DMS153 (cell line): ENCODE measurements around the gene GADD45B.
"Not testable (repeated sequence)": the region's sequence is repeated elsewhere in the genome, so short reads cannot be mapped to it uniquely, and the experiment has no call there.

Experiments
- DNase-seq: peaks from one replicate; lab custom pipeline; 2025; lab: John Stamatoyannopoulos, UW

Gene GADD45B

GRCh38 chr19:2444251-2445002 lies 31.5 kb upstream of the GADD45B start:
- no peak for DNase-seq

DNA sequence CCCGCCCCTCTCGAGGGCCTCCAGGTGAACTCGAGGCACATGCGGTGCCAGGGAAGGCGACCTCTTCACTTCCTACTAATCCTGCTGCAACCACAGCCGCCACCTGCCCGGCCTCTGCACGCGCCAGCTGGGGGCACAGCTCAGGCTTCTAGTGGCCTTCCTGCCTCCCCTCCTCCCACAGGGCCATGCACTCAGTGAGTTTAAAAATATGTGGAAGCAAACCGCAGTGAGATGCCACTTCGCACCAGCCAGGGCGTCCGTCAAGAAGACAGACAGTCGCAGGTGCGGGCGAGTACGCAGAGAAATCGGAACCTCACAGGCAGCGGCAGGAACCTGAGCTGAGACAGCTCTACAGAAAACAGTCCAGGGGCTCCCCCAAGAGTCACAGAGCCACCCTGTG lies 29.5 kb upstream of the GADD45B start:
- DNase-seq: no peak

- no peak for DNase-seq
Observed at GRCh38 chr19:2449019-2449418, 26.9 kb upstream of the GADD45B start.

- DNase-seq: no peak
Observed at GRCh38 chr19:2451138-2451537, 24.8 kb upstream of the GADD45B start.

DNA sequence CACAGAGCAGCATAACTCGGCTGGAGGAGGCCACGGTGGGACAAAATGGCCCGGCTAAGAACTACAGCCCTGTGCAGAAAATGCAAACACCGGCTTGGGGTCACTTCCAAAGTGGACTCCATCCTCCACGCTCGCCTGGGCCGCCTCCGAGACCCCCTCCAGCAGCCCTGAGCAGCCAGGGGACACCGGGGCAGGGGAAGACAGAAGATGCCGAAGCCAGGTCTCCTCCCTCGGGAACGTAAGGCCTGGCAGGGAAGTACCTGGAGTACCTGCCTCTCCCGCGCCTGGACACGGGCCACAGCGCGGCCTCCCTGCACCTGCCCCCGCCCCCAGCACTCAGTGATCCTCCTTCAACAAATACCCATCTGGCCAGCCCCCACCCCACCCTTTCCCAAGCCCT lies 24.2 kb upstream of the GADD45B start:
- DNase-seq: no peak

DNA sequence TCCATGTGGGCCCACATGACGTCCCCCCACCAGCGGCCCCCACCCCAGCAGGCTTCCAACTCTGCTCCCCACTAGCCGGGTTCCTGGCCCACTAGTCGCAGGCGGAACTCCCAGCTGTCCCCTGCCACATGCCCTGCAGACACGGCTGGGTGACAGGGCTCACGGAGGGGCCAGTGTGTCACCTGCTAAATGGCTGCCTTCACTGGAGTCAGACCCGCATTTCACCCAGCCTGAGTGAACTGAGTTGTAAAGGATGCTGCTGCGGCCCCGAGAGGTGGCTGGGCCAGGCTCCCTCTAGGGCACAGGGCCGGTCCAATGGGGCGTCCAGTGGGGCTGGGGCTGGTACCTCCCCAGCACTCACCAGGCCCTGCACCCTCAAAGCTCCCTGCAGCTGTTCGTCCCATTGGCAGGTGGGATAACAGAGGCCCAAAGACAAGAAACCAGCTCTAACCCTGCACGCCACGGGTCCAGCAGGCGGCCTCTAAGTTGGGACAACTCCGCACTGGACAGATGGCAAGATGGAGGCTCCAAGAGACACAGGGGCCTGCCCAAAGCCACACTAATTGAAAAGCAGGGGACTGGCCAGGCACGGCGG lies 22.4 kb upstream of the GADD45B start:
- no peak for DNase-seq

GRCh38 chr19:2454199-2454961 lies 21.5 kb upstream of the GADD45B start:
- no peak for DNase-seq

GRCh38 chr19:2454962-2455850 lies 20.7 kb upstream of the GADD45B start:
- no peak for DNase-seq

DNA sequence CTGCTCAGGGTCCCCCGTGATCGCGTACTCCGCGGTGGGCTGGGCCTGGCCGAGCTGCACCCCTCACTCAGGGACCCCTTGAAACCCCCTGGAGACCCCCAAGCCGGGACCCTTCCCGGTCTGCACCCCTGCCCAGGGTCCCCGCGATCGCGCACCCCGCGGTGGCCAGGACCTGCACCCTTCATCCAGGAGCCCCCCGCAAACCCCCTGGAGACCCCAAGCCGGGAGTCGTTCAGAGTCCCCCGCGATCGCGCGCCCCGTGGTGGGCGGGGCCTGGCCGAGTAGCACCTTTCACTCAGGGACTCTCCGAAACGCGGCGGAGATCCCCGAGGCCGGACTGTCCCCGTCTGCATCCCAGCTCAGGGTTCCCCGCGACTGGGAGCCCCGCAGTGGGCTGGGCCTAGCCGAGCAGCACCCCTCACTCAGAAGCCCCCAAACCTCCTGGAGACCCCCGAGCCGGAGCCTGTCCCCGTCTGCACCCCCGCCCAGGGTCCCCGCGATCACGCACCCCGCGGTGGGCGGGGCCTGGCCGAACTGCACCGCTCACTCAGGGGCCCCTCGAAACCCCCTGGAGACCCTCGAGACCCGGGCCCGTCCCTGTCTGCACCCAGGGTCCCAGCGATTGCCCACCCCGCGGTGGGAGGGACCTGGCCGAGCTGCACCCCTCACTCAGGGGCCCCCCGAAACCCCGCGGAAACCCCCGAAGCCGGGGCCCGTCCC lies 19.9 kb upstream of the GADD45B start:
- DNase-seq: no peak

DNA sequence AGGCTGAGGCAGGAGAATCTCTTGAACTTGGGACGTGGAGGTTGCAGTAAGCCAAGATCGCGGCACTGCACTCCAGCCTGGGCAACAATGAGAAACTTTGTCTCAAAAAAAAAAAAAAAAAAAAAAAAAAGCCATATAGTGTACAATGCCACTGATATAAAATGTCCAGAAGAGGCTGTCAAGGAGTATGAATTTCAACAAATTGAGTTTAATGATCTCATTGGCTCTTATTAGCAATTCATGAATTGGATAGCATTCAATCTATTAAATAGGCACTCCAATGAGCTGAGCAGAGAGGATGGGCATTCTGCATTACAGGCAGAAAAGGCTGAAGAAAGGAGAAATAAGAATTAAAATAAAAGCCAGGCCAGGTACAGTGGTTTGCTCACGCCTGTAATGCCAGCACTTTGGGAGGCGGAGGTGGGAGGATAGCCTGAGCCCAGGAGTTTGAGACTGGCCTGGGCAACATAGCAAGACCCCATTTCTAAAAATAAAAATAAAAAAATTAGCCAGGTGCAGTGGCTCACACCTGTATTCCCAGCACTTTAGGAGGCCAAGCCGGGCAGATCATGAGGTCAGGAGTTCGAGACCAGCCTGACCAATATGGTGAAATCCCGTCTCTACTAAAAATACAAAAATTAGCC lies 18.4 kb upstream of the GADD45B start:
- no peak for DNase-seq

- no peak for DNase-seq
Observed at GRCh38 chr19:2458054-2458453, 17.9 kb upstream of the GADD45B start.

- DNase-seq: not testable (repeated sequence)
Observed at GRCh38 chr19:2458776-2459175, 17.2 kb upstream of the GADD45B start.

DNA sequence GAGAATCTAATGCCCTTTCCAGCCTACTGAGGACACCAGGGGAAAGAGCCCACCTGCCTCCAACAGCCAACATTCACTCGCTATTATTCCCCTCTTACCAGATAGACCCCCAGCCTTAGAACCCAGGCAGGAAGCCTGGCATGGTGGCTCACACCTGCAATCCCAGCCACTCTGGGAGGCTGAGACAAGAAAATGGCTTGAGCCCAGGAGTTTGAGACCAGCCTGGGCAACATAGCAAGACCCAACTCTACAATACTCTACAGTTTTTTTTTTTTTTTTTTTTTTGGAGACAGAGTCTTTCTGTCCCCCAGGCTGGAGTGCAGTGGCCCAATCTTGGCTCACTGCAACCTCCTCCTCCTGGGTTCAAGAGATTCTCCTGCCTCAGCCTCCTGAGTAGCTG lies 15.7 kb upstream of the GADD45B start:
- no peak for DNase-seq

GRCh38 chr19:2461751-2462634 lies 13.9 kb upstream of the GADD45B start:
- DNase-seq: peak; percentile 55

GRCh38 chr19:2462635-2463421 lies 13.1 kb upstream of the GADD45B start:
- peak; percentile 65 for DNase-seq

GRCh38 chr19:2463694-2464093 lies 12.2 kb upstream of the GADD45B start:
- not testable (repeated sequence) for DNase-seq

DNA sequence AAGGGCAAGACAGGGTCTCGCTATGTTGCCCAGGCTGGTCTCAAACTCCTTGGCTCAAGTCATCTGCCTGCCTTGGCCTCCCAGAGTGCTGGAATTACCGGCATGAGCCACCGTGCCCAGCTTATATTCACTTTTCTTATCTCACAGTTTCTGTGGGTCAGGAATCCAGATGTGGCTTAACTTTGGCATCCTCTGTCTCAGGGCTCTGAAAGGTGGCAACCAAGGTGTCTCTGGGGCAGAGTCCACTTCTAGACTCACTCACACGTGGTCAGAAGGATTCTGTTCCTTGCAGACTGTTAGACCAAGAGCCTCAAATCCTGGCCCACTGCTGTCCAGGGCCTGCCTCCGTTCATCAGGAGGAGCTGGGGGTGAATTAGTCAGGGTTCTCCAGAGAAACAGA lies 11.5 kb upstream of the GADD45B start:
- no peak for DNase-seq

GRCh38 chr19:2468596-2468995 lies 7.3 kb upstream of the GADD45B start:
- DNase-seq: no peak
